Uterus (tissue), 2 donors: Measurements from ENCODE around the gene FBXW9.

Experiments used
- CTCF ChIP-seq, 4 experiments: fragments of 200-600 bp in 2 of 4; fragments of 450-650 bp in 2 of 4; sonication (generic) in 2 of 4; IDR thresholded peaks; one replicate each; pipeline ENCODE4 v1.5.1; 2016 to 2019; ENCODE audit warnings: antibody characterized with exemption in 4 of 4, mild to moderate bottlenecking in 2 of 4, moderate library complexity in 1 of 4
- POLR2A ChIP-seq, 2 donors: fragments of 450-650 bp; IDR thresholded peaks; one replicate each; pipeline ENCODE4 v1.6.1; 2016; ENCODE audit warnings: antibody characterized with exemption in 2 of 2, mild to moderate bottlenecking in 1 of 2, moderate library complexity in 1 of 2

GRCh38 chr19:12711187-12711586 is 14.8 kb upstream of the FBXW9 start:
- no peak for TF ChIP-seq CTCF (IDR thresholded peaks at IDR 0.05)
- TF ChIP-seq POLR2A (IDR thresholded peaks at IDR 0.05) = no peak
